H1 (cell line): Measurements from ENCODE around the gene EIF4EBP3. TPM values are rescaled to one million over a fixed set of nuclear protein-coding genes. Genes with fewer than 3 reads are reported as not detected.

ENCODE experiments used
- CTCF ChIA-PET: fragments of 300-600 bp; sonication (Branson Sonifier 250); formaldehyde crosslinking; loops from one replicate; lab custom pipeline; 2021; ENCODE audit not compliant: partially characterized antibody; lab: Charles Lee
- POLR2A ChIA-PET: fragments of 300-600 bp; sonication (Branson Sonifier 250); formaldehyde crosslinking; loops from one replicate; lab custom pipeline; 2021; ENCODE audit warnings: inconsistent platforms; ENCODE audit not compliant: partially characterized antibody; lab: Charles Lee
- DNase-seq, 2 experiments: peaks; one replicate each; pipeline versions ENCODE4 v3.0.0 to v3.0.0-alpha.2; 2010 to 2022; ENCODE audit warnings: low spot score in 2 of 2, low read depth in 1 of 2, mixed read lengths in 1 of 2
- FAIRE-seq: peaks from 2 replicates; lab custom pipeline; 2011; peaks lifted over from hg19 to GRCh38; lab: Jason Lieb, UNC
- H2AFZ ChIP-seq: 2 replicates; pipeline ENCODE4 v1.8.1; 2012; ENCODE audit warnings: low read length, inconsistent platforms
- H2AK5ac ChIP-seq: 2 replicates; pipeline ENCODE4 v1.6.1; 2013; ENCODE audit warnings: low read depth, low read length
- H2BK120ac ChIP-seq: replicated peaks from 2 replicates; pipeline ENCODE3; 2013; ENCODE audit warnings: low read depth, low read length, inconsistent platforms
- H2BK12ac ChIP-seq: 2 replicates; pipeline ENCODE4 v1.6.1; 2013; ENCODE audit warnings: low read depth, low read length
- H2BK15ac ChIP-seq: 2 replicates; pipeline ENCODE4 v1.6.1; 2013; ENCODE audit warnings: low read length
- H2BK20ac ChIP-seq: 2 replicates; pipeline ENCODE4 v1.6.1; 2013; ENCODE audit warnings: low read length
- H2BK5ac ChIP-seq: 2 replicates; pipeline ENCODE4 v1.6.1; 2013; ENCODE audit warnings: low read depth, low read length
- H3K14ac ChIP-seq: 2 replicates; pipeline ENCODE4 v1.6.1; 2013; ENCODE audit warnings: inconsistent platforms; ENCODE audit not compliant: insufficient read length
- H3K18ac ChIP-seq: 2 replicates; pipeline ENCODE4 v1.6.1; 2013; ENCODE audit warnings: low read length; ENCODE audit errors: extremely low read depth
- H3K23ac ChIP-seq: 2 replicates; pipeline ENCODE4 v1.6.1; 2013; ENCODE audit warnings: inconsistent platforms; ENCODE audit not compliant: insufficient read length
- H3K23me2 ChIP-seq: 2 replicates; pipeline ENCODE4 v1.6.1; 2013; ENCODE audit warnings: low read depth, low read length
- H3K27ac ChIP-seq: 2 replicates; pipeline ENCODE4 v1.6.1; 2011; ENCODE audit warnings: low read depth, low read length, inconsistent platforms
- H3K27me3 ChIP-seq, 4 experiments: replicated peaks in 1 of 4; 1 replicate in 1 of 4; 2 replicates in 3 of 4; pipeline versions ENCODE4 v1.6.1 to v1.8.1; 2011 to 2013; ENCODE audit warnings: low read length in 3 of 4, mild to moderate bottlenecking in 3 of 4, inconsistent platforms in 2 of 4, mixed read lengths in 2 of 4, moderate library complexity in 1 of 4; ENCODE audit not compliant: control insufficient read depth in 3 of 4, insufficient read depth in 3 of 4; ENCODE audit errors: extremely low read depth in 1 of 4
- H3K36me3 ChIP-seq, 4 experiments: 2 replicates each; pipeline versions ENCODE4 v1.6.1 to v1.8.1; 2011 to 2013; ENCODE audit warnings: mild to moderate bottlenecking in 4 of 4, low read length in 3 of 4, moderate library complexity in 2 of 4, control low read depth in 1 of 4, inconsistent platforms in 1 of 4; ENCODE audit not compliant: insufficient read depth in 4 of 4, control insufficient read depth in 2 of 4
- H3K4ac ChIP-seq: replicated peaks from 2 replicates; pipeline ENCODE3; 2013; ENCODE audit warnings: low read length, low read depth, mixed read lengths, inconsistent platforms; ENCODE audit not compliant: insufficient read length
- H3K4me1 ChIP-seq, 4 experiments: replicated peaks in 1 of 4; 1 replicate in 1 of 4; 2 replicates in 3 of 4; pipeline versions ENCODE4 v1.6.1 to v1.8.1; 2011 to 2013; ENCODE audit warnings: low read length in 3 of 4, inconsistent platforms in 2 of 4, mixed read lengths in 1 of 4; ENCODE audit not compliant: insufficient read depth in 4 of 4, control insufficient read depth in 3 of 4
- H3K4me2 ChIP-seq, 2 experiments: 2 replicates each; pipeline versions ENCODE4 v1.6.1 to v1.8.1; 2011 to 2013; ENCODE audit warnings: low read depth in 2 of 2, low read length in 2 of 2, control low read depth in 1 of 2, inconsistent platforms in 1 of 2, mild to moderate bottlenecking in 1 of 2; ENCODE audit not compliant: insufficient read depth in 1 of 2
- H3K4me3 ChIP-seq, 4 experiments: fragments of 200-600, 300-600 bp in 1 of 4; sonication (generic), shearing (Covaris generic), sonication (Bioruptor Twin) in 1 of 4; 2 replicates each; pipeline versions ENCODE4 v1.5.1 to v1.8.1; 2011 to 2016; ENCODE audit warnings: low read length in 4 of 4, low read depth in 3 of 4, control low read depth in 2 of 4, inconsistent platforms in 2 of 4, mild to moderate bottlenecking in 2 of 4, mixed read lengths in 1 of 4, moderate library complexity in 1 of 4; ENCODE audit not compliant: insufficient read depth in 2 of 4; ENCODE audit errors: extremely low read depth in 1 of 4
- H3K56ac ChIP-seq: replicated peaks from 2 replicates; pipeline ENCODE3; 2013; ENCODE audit warnings: low read depth, mild to moderate bottlenecking, mixed read lengths, low read length, inconsistent platforms; ENCODE audit not compliant: insufficient read length
- H3K79me1 ChIP-seq: 2 replicates; pipeline ENCODE4 v1.6.1; 2013; ENCODE audit warnings: low read depth, low read length, control low read depth
- H3K79me2 ChIP-seq, 2 experiments: 2 replicates each; pipeline versions ENCODE4 v1.6.1 to v1.8.1; 2012 to 2013; ENCODE audit warnings: low read length in 2 of 2, mild to moderate bottlenecking in 2 of 2, inconsistent platforms in 1 of 2; ENCODE audit not compliant: insufficient read depth in 2 of 2, control insufficient read depth in 1 of 2
- H3K9ac ChIP-seq, 4 experiments: replicated peaks in 1 of 4; 1 replicate in 1 of 4; 2 replicates in 3 of 4; pipeline versions ENCODE4 v1.6.1 to v1.8.1; 2011 to 2013; ENCODE audit warnings: low read depth in 3 of 4, low read length in 3 of 4, control low read depth in 2 of 4, mild to moderate bottlenecking in 2 of 4, moderate library complexity in 2 of 4, inconsistent platforms in 1 of 4; ENCODE audit errors: extremely low read depth in 1 of 4
- H3K9me3 ChIP-seq, 2 experiments: 2 replicates each; pipeline versions ENCODE4 v1.6.1 to v1.8.1; 2012 to 2013; ENCODE audit warnings: mild to moderate bottlenecking in 2 of 2, moderate library complexity in 2 of 2, control low read depth in 1 of 2, inconsistent platforms in 1 of 2, low read depth in 1 of 2, low read length in 1 of 2, mixed read lengths in 1 of 2; ENCODE audit not compliant: insufficient read depth in 2 of 2
- H4K20me1 ChIP-seq, 2 experiments: replicated peaks in 1 of 2; 2 replicates each; pipeline versions ENCODE3 to v1.8.1; 2011 to 2013; ENCODE audit warnings: inconsistent platforms in 2 of 2, low read length in 2 of 2, mild to moderate bottlenecking in 1 of 2; ENCODE audit not compliant: insufficient read depth in 2 of 2, control insufficient read depth in 1 of 2
- H4K5ac ChIP-seq: 2 replicates; pipeline ENCODE4 v1.6.1; 2013; ENCODE audit warnings: low read length, low read depth, mixed read lengths, inconsistent platforms; ENCODE audit not compliant: insufficient read length
- H4K8ac ChIP-seq: 2 replicates; pipeline ENCODE4 v1.8.0; 2013; ENCODE audit warnings: mild to moderate bottlenecking, moderate library complexity, low read length, inconsistent platforms; ENCODE audit not compliant: insufficient read depth; ENCODE audit errors: extremely low read depth
- H4K91ac ChIP-seq: replicated peaks from 2 replicates; pipeline ENCODE3; 2013; ENCODE audit warnings: low read length, mixed read lengths, inconsistent platforms; ENCODE audit not compliant: insufficient read length
- ATF2 ChIP-seq: IDR thresholded peaks from 2 replicates; pipeline ENCODE4 v1.6.1; 2012; ENCODE audit warnings: low read length, inconsistent platforms
- BCL11A ChIP-seq, 2 experiments: IDR thresholded peaks; one replicate each; pipeline ENCODE4 v1.6.1; 2011; ENCODE audit warnings: low read depth in 2 of 2, low read length in 2 of 2, mild to moderate bottlenecking in 2 of 2
- CBX5 ChIP-seq: fragments of 300-800, 300-1000 bp; sonication (generic); IDR thresholded peaks from 2 replicates; pipeline ENCODE4 v1.7.1; 2016; ENCODE audit warnings: antibody characterized with exemption, low read length, low read depth
- CTCF ChIP-seq, 3 experiments: IDR thresholded peaks; 1 replicate in 2 of 3; 2 replicates in 1 of 3; pipeline versions ENCODE4 v1.5.1 to v1.6.1; 2011; ENCODE audit warnings: low read length in 3 of 3, mild to moderate bottlenecking in 3 of 3, inconsistent platforms in 2 of 3, low read depth in 1 of 3, moderate library complexity in 1 of 3; ENCODE audit not compliant: insufficient read depth in 1 of 3; ENCODE audit errors: control extremely low read depth in 1 of 3
- HDAC2 ChIP-seq, 2 experiments: fragments of 300-600 bp in 1 of 2; sonication (generic) in 1 of 2; IDR thresholded peaks; 2 replicates each; pipeline ENCODE4 v1.6.1; 2011 to 2012; ENCODE audit warnings: low read depth in 2 of 2, low read length in 2 of 2, mild to moderate bottlenecking in 2 of 2, moderate library complexity in 2 of 2, borderline replicate concordance in 1 of 2, inconsistent platforms in 1 of 2
- KDM4A ChIP-seq: IDR thresholded peaks from one replicate; pipeline ENCODE4 v1.7.1; 2012; ENCODE audit warnings: low read depth, mild to moderate bottlenecking, moderate library complexity, low read length, inconsistent platforms; ENCODE audit not compliant: severe bottlenecking
- SIRT6 ChIP-seq: IDR thresholded peaks from one replicate; pipeline ENCODE4 v1.7.1; 2012; ENCODE audit warnings: low read length, inconsistent platforms
- WGBS, 2 experiments: shearing (Covaris generic) in 1 of 2; methylation state at CpG; one replicate each; pipeline versions ENCODE4 v1.1.6 to v1.1.7; 2013 to 2015; ENCODE audit warnings: low lambda C conversion rate in 2 of 2, mixed read lengths in 2 of 2, inconsistent platforms in 1 of 2, low coverage in 1 of 2, missing lambda C conversion rate in 1 of 2; ENCODE audit not compliant: insufficient replicate concordance in 2 of 2, insufficient coverage in 1 of 2, insufficient read length in 1 of 2; ENCODE audit errors: extremely low coverage in 1 of 2, missing lambda C conversion rate in 1 of 2; 5-methylcytosine and 5-hydroxymethylcytosine counted together
- polyA plus RNA-seq, 7 experiments: library from polyadenylated mRNA; depleted of rRNA in 3 of 7; stranded (reverse) in 5 of 7; unstranded in 2 of 7; fragments of >200 nt in 5 of 7; fragments of 200-250 nt in 2 of 7; gene quantifications; 1 replicate in 5 of 7; 2 replicates in 1 of 7; 4 replicates in 1 of 7; pipeline versions ENCODE4 v1.2.1 to v1.2.3, GENCODE V29; 2011 to 2013; ENCODE audit warnings: missing spikeins in 2 of 7, mixed read lengths in 2 of 7
- total RNA-seq: library from RNA; stranded (reverse); fragmentation: NEBNext Ultra II Directional; extraction: Animal tissue kit (Norgen Biotek cat#: 25700); gene quantifications from 2 replicates; pipeline ENCODE4 v1.2.1, GENCODE V29; 2021

The EIF4EBP3 gene
- total and polyA plus RNA-seq, 2 of the 8 experiments (the other 6 are each of a cell fraction or from before 2014, with no cell fraction given): 11.1 to 11.7 TPM

- no peak overlapping the region for H3K18ac ChIP-seq
- no peak overlapping the region for H3K9ac ChIP-seq
- FAIRE-seq: no peak
- H2BK15ac ChIP-seq: no peak overlapping the region
- H3K4me1 ChIP-seq: no peaks in the 10 kb centered on the region
- no peak overlapping the region for H3K4me3 ChIP-seq
- H2AK5ac ChIP-seq: no peak overlapping the region
- ChIA-PET CTCF (interaction anchor here (0.6 to 1.6 kb wide), 3 partner anchors 21 to 39 kb away, joined by 3 to 5 read pairs (median 3); no protein-coding TSS in a partner anchor), POLR2A (no interaction called here)
- no peak overlapping the region for H3K14ac ChIP-seq
- DNase-seq: no peak
- H3K23ac ChIP-seq: no peak overlapping the region
- no peak overlapping the region for H4K5ac ChIP-seq
- no peaks in the 10 kb centered on the region for H4K20me1 ChIP-seq
- H2BK120ac ChIP-seq: no peak overlapping the region
- H2BK5ac ChIP-seq: no peak overlapping the region
- H3K23me2 ChIP-seq: no peaks in the 10 kb centered on the region
- H4K8ac ChIP-seq: no peak overlapping the region
- H3K27ac ChIP-seq: no peak overlapping the region
- no peak overlapping the region for H2AFZ ChIP-seq
- H3K56ac ChIP-seq: no peak overlapping the region
- H2BK12ac ChIP-seq: no peak overlapping the region
- H4K91ac ChIP-seq: no peak overlapping the region
- no peak overlapping the region for H2BK20ac ChIP-seq
- no peak overlapping the region for H3K4ac ChIP-seq
- H3K79me1 ChIP-seq: no peaks in the 10 kb centered on the region
- WGBS, 2 experiments: 80% methylated on average over 5 of the region's 5 CpGs; no CpG with 5 or more reads in 1 of the 2 experiments
- H3K4me2 ChIP-seq: no peak overlapping the region
- no peaks in the 10 kb centered on the region for H3K9me3 ChIP-seq
- no peaks in the 10 kb centered on the region for H3K36me3 ChIP-seq
- H3K79me2 ChIP-seq: no peaks in the 10 kb centered on the region
- H3K27me3 ChIP-seq: no peaks in the 10 kb centered on the region
- no peak for TF ChIP-seq CTCF (IDR thresholded peaks at IDR 0.05; ENCODE audit: control extremely low read depth in 1 of 3, insufficient read depth in 1 of 3, low read depth in 1 of 3, low read length in 3 of 3)
- no peak for TF ChIP-seq BCL11A (IDR thresholded peaks at IDR 0.05; ENCODE audit: low read depth in 2 of 2, low read length in 2 of 2)
- no peak for TF ChIP-seq SIRT6
- no peak for TF ChIP-seq KDM4A
- TF ChIP-seq ATF2: no peak
- TF ChIP-seq CBX5: no peak
- TF ChIP-seq HDAC2 (IDR thresholded peaks at IDR 0.05; ENCODE audit: borderline replicate concordance in 1 of 2, low read depth in 2 of 2, low read length in 2 of 2): no peak
Measured at GRCh38 chr5:140595538-140596300, 48.3 kb downstream of the EIF4EBP3 start.
